Panc1 (cell line): Measurements from ENCODE around the gene HCN4. TPM values are rescaled to one million over a fixed set of nuclear protein-coding genes. Genes with fewer than 3 reads are reported as not detected.

Source experiments
- ATAC-seq: fragments of 200-7000 bp; cut with Tn5 transposase; 2 replicates; pipeline ENCODE4 v1.9.1; 2020; ENCODE audit warnings: mild to moderate bottlenecking, moderate library complexity
- BruUV-seq: library from RNA; stranded (reverse); fragments of 400-500 nt; replicated peaks from 2 replicates; lab custom pipeline; 2021; lab: Mats Ljungman, UMichigan
- CTCF ChIA-PET: fragments of 300-600 bp; sonication (Branson Sonifier 250); formaldehyde crosslinking; loops from one replicate; lab custom pipeline; 2022; ENCODE audit warnings: antibody characterized with exemption; lab: Charles Lee
- POLR2A ChIA-PET: fragments of 300-600 bp; sonication (Branson Sonifier 250); formaldehyde crosslinking; loops from one replicate; lab custom pipeline; 2022; ENCODE audit warnings: antibody characterized with exemption; lab: Charles Lee
- DNase-seq: peaks from one replicate; pipeline ENCODE4 v3.0.0-alpha.2; 2010; ENCODE audit warnings: low read depth, low spot score
- H3K27ac ChIP-seq: 2 replicates; pipeline ENCODE4 v1.5.1; 2011; ENCODE audit warnings: mild to moderate bottlenecking, low read length, inconsistent platforms
- H3K27me3 ChIP-seq: fragments of 200-500 bp; sonication (Bioruptor generic); 2 replicates; pipeline ENCODE4 v1.6.0; 2014; ENCODE audit warnings: low read length, inconsistent platforms; ENCODE audit not compliant: control insufficient read depth, insufficient read depth
- H3K36me3 ChIP-seq: fragments of 200-500 bp; sonication (Bioruptor generic); 2 replicates; pipeline ENCODE4 v1.5.1; 2014; ENCODE audit warnings: inconsistent platforms, mild to moderate bottlenecking, low read length, moderate library complexity; ENCODE audit not compliant: control insufficient read depth, insufficient read depth
- H3K4me1 ChIP-seq: 2 replicates; pipeline ENCODE4 v1.5.1; 2011; ENCODE audit warnings: inconsistent platforms, mild to moderate bottlenecking, low read length, moderate library complexity; ENCODE audit not compliant: control insufficient read depth, insufficient read depth
- H3K4me3 ChIP-seq, 2 experiments: 2 replicates each; pipeline ENCODE4 v1.5.1; 2011 to 2012; ENCODE audit warnings: low read depth in 2 of 2, low read length in 2 of 2, mild to moderate bottlenecking in 2 of 2, inconsistent platforms in 1 of 2, moderate library complexity in 1 of 2
- H3K9me3 ChIP-seq: fragments of 200-500 bp; sonication (Bioruptor generic); 2 replicates; pipeline ENCODE4 v1.5.1; 2014; ENCODE audit warnings: low read depth, mild to moderate bottlenecking, inconsistent platforms, low read length, moderate library complexity; ENCODE audit not compliant: control insufficient read depth, insufficient read depth
- CTCF ChIP-seq: fragments of 450-650 bp; IDR thresholded peaks from 2 replicates; pipeline ENCODE4 v1.5.1; 2017; ENCODE audit warnings: mild to moderate bottlenecking
- POLR2AphosphoS5 ChIP-seq: IDR thresholded peaks from 2 replicates; pipeline ENCODE4 v1.6.1; 2012; ENCODE audit warnings: mild to moderate bottlenecking, low read depth, low read length, moderate library complexity
- SIN3A ChIP-seq: IDR thresholded peaks from 2 replicates; pipeline ENCODE4 v1.6.1; 2012; ENCODE audit warnings: low read depth, mild to moderate bottlenecking, low read length, moderate library complexity, borderline replicate concordance; ENCODE audit not compliant: insufficient read depth
- TCF7L2 ChIP-seq: IDR thresholded peaks from 2 replicates; pipeline ENCODE4 v1.6.1; 2011; ENCODE audit warnings: mild to moderate bottlenecking, low read depth, low read length, inconsistent platforms
- in situ Hi-C: cut with HindIII; loops from 2 replicates; pipeline ENCODE4 v1.10.0; 2016; ENCODE audit warnings: low sequenced_read_pairs, low pct_unique_long_range_greater_than_20kb
- intact Hi-C: fragments of 100-400 bp; cut with micrococcal nuclease; formaldehyde crosslinking; loops from one replicate; pipeline ENCODE4 v1.10.0; 2022; ENCODE audit not compliant: unreplicated experiment
- total RNA-seq: library from RNA; stranded (reverse); gene quantifications from one replicate; pipeline ENCODE4 v1.2.1, GENCODE V29; 2021; ENCODE audit not compliant: unreplicated experiment
- TF ChIP-seq, protein P1 (sequence below), 2 experiments: IDR thresholded peaks; 2 replicates each; pipeline ENCODE4 v1.6.1; 2011 to 2012; ENCODE audit warnings: low read depth in 2 of 2, control low read depth in 1 of 2, low read length in 1 of 2, mild to moderate bottlenecking in 1 of 2, moderate library complexity in 1 of 2; ENCODE audit not compliant: insufficient read depth in 1 of 2

HCN4 gene
- total RNA-seq, 1 experiment from 2014 or later, result 0.15 TPM

DNA sequence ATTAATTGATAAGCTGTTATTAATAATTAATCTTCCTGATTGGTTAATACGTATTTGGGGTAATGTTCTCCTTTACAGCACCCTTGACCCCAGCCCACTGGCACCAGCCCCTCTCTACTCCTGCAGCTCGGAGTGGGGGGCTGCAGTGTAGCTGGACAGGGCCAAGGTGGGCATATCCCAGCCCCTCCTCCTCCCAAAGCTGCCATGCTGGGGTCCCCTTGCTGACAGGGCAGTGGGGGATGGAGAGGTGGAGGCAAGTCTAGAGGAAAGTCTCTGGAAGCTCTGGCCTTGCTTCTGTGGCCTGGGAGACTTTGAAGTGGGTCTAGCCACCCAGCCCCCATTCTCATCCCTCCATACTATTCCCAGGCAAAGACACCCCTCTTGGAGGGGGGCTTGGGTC, 35.8 kb downstream of the HCN4 start:
- no peaks in the 10 kb centered on the region for H3K36me3 ChIP-seq
- H3K4me3 ChIP-seq, result no peak overlapping the region
- no peaks in the 10 kb centered on the region for H3K4me1 ChIP-seq
- no TSS peak for BruUV-seq
- no peaks in the 10 kb centered on the region for H3K9me3 ChIP-seq
- intact Hi-C loops (no loop called here), in situ Hi-C loops (no loop called here)
- H3K27me3 ChIP-seq, result no peaks in the 10 kb centered on the region
- ATAC-seq, result no peak
- TF ChIP-seq CTCF (no peak), TCF7L2 (no peak), SIN3A (no peak), POLR2AphosphoS5 (no peak)
- TF ChIP-seq, protein P1, sequence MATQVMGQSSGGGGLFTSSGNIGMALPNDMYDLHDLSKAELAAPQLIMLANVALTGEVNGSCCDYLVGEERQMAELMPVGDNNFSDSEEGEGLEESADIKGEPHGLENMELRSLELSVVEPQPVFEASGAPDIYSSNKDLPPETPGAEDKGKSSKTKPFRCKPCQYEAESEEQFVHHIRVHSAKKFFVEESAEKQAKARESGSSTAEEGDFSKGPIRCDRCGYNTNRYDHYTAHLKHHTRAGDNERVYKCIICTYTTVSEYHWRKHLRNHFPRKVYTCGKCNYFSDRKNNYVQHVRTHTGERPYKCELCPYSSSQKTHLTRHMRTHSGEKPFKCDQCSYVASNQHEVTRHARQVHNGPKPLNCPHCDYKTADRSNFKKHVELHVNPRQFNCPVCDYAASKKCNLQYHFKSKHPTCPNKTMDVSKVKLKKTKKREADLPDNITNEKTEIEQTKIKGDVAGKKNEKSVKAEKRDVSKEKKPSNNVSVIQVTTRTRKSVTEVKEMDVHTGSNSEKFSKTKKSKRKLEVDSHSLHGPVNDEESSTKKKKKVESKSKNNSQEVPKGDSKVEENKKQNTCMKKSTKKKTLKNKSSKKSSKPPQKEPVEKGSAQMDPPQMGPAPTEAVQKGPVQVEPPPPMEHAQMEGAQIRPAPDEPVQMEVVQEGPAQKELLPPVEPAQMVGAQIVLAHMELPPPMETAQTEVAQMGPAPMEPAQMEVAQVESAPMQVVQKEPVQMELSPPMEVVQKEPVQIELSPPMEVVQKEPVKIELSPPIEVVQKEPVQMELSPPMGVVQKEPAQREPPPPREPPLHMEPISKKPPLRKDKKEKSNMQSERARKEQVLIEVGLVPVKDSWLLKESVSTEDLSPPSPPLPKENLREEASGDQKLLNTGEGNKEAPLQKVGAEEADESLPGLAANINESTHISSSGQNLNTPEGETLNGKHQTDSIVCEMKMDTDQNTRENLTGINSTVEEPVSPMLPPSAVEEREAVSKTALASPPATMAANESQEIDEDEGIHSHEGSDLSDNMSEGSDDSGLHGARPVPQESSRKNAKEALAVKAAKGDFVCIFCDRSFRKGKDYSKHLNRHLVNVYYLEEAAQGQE (IDR thresholded peaks at IDR 0.05; ENCODE audit: insufficient read depth in 1 of 2, low read depth in 2 of 2, low read length in 1 of 2), result no peak
- no peak for DNase-seq
- ChIA-PET CTCF (no interaction called here), POLR2A (interaction anchor here (0.6 kb wide), 1 partner anchor 138 kb away, joined by 3 read pairs; no protein-coding TSS in a partner anchor)
- H3K27ac ChIP-seq, result no peak overlapping the region

- no peaks in the 10 kb centered on the region for H3K4me1 ChIP-seq
- in situ Hi-C loops, result no loop called here
- no peaks in the 10 kb centered on the region for H3K36me3 ChIP-seq
- no peak overlapping the region for H3K27ac ChIP-seq
- BruUV-seq, result no TSS peak
- no peak for DNase-seq
- no peak for ATAC-seq
- ChIA-PET CTCF (no interaction called here), POLR2A (no interaction called here)
- H3K4me3 ChIP-seq, result no peak overlapping the region
- intact Hi-C loops, result no loop called here
- TF ChIP-seq SIN3A (no peak), TCF7L2 (no peak), CTCF (no peak), POLR2AphosphoS5 (no peak)
- TF ChIP-seq, protein P1 (IDR thresholded peaks at IDR 0.05; ENCODE audit: insufficient read depth in 1 of 2, low read depth in 2 of 2, low read length in 1 of 2), result no peak
- no peaks in the 10 kb centered on the region for H3K9me3 ChIP-seq
- H3K27me3 ChIP-seq, result no peaks in the 10 kb centered on the region
These were observed 36.5 kb downstream of the HCN4 start for GRCh38 chr15:73331991-73332925.
